HG02759 (cell line): ENCODE data around the gene SLC39A9.
"Not testable (repeated sequence)": the region's sequence is repeated elsewhere in the genome, so short reads cannot be mapped to it uniquely, and the experiment has no call there.

Source experiments
- ATAC-seq: cut with Tn5 transposase; IDR thresholded peaks from one replicate; pipeline ENCODE4 v1.9.1; 2021; ENCODE audit warnings: mild to moderate bottlenecking, moderate library complexity; ENCODE audit not compliant: unreplicated experiment

The SLC39A9 gene

DNA sequence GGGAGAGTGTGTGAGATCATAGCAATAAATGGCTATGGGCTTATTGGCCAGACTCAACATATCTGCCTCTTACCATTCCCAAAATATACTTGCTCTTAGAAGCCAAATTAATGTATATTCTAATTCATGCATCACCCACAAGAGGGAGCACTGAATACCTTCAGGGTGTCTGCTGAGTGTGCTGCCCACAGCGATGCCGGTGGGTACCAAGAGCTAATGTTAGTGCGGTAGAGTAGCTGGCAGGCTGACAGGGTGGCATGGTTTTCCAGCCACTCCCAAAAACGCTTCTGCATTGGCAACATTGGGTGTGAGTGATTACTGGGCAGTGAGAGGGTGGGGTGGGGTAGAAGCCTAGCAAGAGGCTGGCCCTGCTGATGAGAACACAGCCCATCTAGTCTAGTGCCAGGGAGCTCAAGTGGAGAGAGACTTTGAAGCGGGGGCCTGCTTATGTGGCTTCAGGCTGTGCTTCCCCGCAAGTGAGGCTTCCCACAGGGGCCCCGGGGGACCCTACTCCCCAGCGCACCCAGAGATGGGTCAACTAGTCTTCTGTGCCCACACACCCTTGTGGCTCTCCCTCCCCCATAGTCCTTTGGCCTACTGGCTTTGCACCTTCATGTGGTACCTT lies 76.8 kb downstream of the SLC39A9 start:
- ATAC-seq = no peak

DNA sequence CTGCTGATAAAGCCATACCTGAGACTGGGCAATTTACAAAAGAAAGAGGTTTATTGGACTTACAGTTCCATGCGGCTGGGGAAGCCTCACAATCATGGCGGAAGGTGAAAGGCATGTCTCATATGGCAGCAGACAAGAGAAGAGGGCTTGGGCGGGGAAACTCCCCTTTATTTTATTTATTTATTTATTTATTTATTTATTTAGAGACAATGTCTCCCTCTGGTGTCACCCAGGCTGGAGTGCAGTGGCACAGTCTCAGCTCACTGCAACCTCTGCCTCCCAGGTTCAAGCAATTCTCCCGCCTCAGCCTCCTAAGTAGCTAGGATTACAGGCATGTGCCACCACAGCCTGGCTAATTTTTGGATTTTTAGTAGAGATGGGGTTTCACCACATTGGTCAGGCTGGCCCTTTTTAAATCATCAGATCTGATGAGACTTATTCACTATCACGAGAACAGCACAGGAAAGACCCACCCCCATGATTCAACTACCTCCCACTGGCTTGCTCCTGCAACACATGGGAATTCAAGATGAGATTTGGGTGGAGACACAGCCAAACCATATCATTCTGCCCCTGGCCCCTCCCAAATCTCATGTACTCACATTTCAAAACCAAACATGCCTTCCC lies 78.4 kb downstream of the SLC39A9 start:
- not testable (repeated sequence) for ATAC-seq

DNA sequence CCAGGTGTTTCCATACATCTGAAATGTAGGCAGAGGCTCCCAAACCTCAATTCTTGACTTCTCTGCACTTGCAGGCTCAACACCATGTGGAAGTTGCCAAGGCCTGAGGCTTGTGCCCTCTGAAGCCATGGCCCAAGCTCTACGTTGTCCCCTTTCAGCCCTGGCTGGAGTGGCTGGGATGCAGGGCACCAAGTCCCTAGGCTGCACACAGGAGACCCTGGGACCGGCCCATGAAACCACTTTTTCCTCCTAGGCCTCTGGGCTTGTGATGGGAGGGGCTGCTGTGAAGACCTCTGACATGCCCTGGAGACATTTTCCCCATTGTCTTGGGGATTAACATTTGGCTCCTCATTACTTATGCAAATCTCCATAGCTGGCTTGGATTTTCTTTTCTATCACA lies 79.6 kb downstream of the SLC39A9 start:
- not testable (repeated sequence) for ATAC-seq

DNA sequence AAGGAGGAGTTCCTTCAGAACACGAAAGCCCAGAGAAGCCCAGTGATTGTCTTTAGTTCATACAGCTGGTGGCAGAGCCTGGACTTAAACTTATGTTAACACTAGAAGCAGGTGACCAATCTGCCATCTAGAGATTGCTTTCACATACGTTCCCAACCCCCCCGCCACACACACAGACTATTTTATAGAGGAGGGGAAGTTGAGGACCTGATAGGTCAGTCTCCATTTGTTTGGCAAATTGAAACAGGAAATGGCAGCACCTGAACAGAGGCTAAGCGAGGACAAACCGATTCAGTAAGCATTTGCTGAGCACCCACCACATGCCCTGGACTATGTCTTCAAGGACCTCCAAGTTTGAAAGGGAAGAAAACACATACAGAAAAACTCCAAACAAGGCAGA lies 81.2 kb downstream of the SLC39A9 start:
- no peak for ATAC-seq

DNA sequence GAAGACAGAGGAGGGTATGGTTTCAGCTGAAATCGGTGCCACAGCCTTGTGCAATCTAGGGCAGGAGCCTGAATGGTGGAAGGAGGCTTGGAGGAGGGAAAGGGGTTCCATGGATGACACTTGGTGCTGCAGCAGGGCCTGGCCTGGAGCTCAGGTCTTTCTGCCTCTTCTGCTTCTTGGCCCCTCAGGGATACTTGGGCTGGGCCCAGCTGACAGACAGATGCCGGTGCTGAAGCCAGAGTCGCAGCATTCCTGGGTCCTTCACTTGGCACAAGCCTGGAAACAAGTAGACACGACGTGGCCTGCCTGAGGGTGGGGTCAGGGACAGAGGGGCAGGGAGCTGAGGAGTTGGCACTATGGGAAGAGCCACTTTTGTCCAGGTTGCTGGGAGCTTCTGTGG lies 81.6 kb downstream of the SLC39A9 start:
- no peak for ATAC-seq

DNA sequence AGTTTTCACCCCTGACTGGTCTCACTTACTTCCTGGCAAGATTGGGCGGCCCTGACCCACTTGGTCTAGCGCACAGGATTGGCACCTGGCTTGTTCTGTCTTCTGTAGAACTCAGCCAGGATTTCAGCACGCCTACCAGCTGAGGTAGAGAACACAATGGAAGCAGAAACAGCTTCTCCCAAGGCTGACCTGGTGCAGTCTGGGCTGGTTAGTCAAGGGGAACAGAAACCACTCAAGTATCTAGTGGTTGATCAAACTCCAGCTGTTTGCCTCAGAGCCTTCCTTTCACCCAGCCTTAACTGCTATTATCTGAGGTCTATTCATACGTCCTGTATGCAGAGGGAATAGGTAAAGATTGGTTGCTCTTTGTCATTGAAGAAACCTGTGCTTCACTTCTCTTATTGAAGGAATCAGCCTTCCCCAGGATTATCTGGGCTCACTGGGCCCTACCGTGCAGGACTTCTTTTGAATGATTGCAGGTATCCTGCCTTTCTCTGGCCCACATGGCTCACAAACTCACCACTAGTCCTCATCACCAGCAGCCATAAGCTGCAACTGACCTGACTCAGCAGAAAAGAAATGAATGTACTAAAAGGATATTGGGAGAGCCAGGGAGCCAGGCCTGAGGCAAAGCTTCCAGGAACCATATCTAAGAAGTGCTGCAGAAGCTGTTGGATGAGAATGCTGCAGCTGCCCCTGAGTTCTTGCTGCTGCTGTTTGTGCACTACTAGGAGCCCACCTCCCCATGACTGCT lies 83.5 kb downstream of the SLC39A9 start:
- ATAC-seq = peak; percentile 95

DNA sequence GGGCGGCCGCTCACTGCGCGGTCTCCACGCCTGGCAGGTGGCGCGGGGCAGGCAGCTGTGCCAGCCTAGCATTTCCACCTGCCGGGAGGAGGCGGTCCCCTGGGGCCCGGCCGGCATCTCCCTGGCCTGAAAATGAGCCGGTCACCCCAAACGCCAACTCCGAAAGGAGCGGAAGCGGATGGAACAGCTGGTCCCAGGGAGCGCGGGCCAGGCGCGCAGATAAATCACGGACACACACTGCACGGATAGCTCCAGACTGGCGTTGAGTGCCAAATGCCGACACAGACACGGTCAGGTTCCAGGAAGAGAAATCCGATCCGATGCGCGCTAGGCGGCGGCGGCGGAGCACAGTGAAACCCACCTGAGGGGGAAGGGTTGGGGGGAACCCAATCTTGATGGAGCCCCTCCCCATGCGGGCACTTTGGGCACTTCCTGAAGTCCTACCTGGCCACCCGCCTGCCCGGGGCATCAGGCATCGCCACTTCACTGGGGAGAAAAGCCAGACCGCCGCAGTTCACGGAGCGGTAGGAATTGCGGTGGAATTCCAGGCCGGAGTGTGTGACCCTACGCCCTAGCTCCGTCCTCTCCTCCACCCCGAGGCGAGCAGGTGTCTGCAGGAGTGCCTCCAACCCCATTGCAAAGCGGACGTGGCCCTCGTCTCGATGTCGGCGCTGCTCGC lies 85.4 kb downstream of the SLC39A9 start:
- ATAC-seq = no peak

DNA sequence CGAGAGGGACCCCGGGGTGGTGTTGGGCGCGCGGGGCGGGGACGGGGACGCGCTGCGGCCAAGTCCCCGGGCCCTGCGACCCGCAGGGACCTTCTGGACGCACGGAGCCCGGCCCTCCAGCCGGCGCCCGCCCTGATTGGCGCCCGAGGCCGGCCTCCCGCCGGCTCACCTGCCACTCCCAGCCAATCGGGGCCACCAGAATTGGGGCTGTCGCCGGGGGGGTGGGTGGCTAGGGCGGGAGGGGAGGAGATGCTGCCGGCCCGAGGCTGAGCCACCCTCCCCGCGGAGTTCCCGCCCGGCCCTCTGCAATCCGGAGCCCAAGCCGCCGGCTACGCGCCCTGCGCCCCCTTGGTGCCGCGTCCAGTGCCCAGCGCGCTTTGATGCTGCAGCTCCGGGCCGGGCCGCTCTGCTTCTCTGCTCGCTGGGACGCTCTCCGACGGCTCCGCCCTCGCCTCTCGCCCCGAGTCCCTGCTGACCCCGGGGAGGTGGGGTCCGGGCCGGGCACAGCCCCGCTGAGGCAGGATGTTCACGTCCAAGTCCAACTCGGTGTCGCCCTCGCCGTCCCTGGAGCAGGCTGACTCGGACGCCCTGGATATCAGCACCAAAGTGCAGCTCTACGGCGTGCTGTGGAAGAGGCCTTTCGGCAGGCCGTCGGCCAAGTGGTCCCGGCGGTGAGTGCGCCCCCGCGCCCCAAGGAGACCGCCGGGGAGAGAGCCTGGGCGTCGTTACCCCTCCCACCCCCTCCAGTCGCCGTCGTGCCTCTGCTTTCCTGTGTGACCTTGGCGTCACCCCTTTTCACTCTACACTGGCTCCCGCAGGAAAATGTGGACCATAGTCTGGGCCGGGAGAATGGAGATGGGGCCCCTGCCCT lies 86.2 kb downstream of the SLC39A9 start, which contains the start of gene PLEKHD1:
TSS of gene PLEKHD1 (plus strand) at position 285 of the 871 bp plus-strand sequence. CDS start at position 523, 238 bp downstream.
- ATAC-seq = no peak

DNA sequence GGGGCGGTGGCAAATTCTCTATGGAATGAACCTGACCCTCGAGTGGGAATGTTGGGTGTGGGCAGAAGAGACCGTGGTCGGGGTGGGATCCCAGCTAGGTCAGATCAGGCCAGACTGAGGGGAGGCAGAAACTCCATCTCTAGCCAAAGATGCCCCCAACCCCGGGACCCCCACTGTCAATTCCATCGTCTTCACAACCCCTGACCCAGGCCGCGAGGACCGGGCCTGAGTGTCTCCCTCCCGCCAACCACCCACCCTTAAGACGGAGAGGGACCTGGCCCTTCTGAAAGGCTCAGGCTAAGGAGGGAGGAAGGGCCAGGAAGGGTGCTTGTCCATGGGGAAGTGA lies 86.8 kb downstream of the SLC39A9 start:
- ATAC-seq = no peak

DNA sequence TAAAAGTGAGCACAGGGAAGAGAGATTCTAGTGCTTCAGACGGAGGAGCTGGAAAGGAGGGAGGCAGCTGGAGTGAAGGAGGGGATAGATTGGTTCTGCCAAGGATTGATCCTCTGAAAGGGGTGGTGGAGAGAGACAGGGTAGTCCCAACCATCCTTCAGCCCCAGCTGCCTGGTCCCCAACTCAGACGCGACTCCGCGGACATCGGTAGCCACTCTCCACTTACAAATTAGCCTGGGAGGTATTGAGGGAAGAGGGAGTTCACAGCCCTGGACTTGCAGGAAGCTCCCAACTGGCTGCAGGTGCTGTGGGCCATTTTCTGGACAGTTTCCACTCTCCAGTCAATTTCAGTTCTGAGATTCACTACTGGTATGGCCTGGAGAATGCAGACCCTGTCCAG lies 87.2 kb downstream of the SLC39A9 start:
- no peak for ATAC-seq

DNA sequence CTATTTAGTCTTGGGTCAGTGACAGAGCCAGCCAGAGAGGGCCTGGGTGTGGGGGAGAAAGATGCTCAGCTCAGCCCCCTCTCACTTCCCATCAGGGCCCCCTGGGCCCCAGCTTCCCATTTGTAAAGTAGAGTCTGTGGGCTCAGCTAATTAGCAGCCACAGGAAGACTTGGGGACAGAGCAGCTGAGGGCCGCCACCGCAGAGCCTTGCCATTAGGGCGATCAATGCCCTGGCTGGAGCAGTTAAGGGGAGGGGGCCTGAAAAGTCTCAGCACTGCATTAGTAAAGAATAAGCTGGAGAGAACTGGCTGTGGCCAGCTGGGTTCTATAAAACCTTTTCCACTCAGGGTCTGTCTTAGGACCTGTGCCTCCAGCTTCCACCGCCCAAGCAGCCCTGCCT lies 88.7 kb downstream of the SLC39A9 start:
- no peak for ATAC-seq

DNA sequence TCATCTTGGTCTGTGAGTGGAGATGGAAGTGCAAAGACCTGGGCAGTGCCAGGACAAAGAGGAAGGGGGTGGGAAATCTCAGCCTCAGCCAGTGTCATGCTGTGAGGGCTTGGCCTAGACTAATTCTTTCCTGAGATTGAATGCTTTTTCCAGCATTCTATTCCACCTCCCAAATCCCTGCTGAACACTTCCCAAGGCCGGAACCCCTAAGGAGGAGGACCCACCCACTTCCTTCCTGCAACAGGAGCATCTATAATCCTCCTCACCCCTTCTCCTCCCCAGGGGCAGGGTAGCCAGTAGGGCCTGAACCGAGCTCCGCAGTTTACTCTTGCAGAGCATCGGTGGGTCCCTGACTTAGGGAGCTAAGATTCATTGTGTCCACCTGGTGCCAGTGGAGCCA lies 89.3 kb downstream of the SLC39A9 start:
- ATAC-seq = no peak

DNA sequence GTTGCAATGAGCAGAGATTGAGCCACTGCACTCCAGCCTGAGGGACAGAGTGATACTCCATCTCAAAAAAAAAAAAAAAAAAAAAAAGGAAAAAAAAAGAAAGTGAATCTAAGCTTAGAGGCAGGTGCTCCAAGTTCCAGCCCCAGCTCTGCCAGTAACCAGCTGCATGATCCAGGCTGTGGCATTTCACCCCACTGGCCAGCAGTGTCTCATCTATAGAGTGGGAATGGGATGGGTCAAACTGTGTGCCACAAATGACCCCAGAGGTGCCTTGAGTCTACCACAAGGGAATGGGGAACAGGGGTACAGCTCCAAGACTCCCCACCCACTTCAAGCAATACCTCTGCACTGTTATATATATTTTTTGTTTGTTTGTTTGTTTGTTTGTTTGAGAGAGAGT lies 91.0 kb downstream of the SLC39A9 start:
- no peak for ATAC-seq

DNA sequence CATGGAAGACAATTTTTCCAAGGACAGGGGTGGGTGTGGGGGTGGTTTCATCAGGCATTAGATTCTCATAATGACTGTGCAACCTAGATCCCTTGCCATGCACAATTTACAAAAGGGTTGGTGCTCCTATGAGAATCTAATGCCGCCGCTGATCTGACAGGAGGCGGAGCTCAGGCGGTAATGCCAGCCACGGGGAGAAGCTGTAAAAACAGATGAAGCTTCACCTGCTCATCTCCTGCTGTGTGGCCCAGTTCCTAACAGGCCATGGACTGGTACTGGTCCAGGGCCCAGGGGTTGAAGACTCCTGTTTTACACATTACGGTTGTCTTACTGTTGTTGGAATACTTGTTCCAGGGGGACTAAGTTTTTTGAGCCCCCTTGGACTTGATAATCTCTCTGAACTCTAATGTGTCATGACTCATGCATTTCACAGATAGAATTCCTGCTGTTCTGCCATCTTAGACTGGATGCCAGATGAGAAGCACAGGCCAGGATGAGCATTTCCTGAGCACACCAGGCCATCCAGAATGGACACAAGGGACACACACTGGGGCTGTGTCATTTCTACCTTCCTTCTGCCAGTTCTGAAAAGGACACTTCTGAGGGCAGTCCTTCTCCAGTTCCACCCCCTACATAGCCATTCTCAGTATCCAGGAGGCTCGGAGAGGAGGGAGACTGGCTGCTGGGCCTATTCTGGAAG lies 91.9 kb downstream of the SLC39A9 start:
- ATAC-seq = no peak

DNA sequence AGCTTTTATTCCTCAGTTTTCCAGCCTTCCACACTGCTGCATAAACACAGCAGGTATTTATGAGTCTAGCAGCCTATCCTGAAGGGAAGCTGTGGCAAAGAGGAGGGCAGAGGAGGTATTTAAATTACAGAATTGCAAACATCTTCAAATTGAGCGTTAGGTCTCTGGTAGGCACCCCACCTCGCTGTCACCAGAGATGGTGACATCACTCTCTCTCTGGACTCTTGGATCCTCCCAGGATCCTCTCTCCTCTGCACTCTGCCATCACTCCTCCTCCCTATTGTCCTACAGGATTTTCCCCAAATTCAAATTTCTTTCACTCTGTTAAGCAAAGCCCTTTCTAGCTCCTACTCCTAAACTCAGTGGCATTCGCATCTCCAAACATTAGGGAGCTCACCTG lies 92.7 kb downstream of the SLC39A9 start:
- ATAC-seq = no peak

DNA sequence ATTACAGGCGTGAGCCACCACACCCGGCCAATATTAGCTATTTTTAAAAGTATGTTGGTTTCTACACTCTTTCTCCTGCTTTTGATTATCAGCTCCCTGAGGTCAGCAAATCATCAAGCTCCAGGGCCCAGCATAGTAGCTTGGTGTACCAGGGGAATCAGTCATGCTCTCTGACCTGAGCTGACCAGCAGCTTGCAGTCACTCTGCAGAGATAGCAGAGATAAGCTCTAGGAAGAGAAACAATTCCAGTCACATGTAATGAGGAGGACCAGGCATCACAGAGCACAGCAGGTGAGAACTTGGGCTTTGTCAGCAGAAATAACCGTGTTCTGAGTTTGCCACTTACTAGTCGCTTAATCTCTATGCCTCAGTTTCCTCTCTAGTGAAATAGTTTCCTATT lies 94.5 kb downstream of the SLC39A9 start:
- ATAC-seq = no peak

DNA sequence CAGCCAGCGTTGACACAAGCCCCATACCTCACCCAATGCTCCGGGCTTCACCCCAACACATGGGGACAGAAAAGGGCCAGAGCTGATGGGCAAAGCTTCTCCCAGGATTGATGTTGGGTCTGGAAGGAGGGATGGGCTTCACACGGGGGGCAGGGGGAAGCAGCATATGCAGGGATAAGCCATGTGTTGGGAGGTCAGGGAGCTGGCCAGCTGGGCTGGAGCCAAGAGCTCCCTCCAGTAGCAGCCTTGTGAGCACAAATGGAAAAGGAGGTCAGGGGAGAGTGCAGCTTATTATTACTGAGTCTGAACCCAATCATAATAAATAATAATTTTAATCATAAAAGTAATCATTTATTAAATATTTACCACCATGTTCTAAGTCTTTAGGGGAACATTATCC lies 95.3 kb downstream of the SLC39A9 start:
- no peak for ATAC-seq

DNA sequence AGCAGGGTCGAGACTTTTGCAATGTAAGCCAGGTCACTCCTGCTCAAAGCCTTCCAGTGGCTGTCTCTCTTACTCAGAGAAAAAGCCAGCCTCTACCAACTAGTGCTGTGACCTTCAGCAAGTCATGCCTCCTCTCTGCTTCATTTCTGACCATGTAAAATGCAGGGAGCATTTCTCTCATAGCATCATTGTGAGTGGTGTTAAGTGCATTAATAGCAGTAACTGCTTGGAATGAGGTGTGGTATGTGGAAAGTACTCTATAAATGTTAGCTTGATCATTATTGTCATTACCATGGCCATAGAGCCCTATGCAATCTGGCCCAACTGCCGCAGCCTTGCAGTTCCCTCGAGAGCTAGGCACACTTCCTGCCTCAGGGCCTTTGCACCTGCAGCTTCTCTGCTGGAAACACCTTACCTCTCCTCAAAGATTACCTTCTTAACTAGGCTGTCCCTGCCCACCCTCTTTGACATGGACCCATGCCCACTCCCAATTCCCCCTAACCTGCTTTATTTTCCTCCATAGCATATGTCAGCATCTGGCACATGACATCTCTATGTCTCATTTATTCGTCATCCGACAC lies 96.9 kb downstream of the SLC39A9 start:
- ATAC-seq = no peak

DNA sequence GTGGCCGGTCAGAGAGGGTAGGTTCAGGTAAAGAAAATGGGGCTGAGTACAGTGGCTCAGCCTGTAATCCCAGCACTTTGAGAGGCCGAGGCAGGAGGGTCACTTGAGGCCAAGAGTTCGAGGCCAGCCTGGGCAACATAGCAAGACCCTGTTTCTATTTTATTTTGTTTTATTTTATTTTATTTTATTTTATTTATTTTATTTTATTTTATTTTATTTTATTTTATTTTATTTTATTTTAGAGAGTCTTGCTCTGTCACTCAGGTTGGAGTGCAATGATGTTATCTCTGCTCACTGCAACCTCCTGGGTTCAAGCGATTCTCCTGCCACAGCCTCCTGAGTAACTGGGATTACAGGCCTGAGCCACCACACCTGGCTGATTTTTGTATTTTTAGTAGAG lies 99.4 kb downstream of the SLC39A9 start:
- ATAC-seq = not testable (repeated sequence)

DNA sequence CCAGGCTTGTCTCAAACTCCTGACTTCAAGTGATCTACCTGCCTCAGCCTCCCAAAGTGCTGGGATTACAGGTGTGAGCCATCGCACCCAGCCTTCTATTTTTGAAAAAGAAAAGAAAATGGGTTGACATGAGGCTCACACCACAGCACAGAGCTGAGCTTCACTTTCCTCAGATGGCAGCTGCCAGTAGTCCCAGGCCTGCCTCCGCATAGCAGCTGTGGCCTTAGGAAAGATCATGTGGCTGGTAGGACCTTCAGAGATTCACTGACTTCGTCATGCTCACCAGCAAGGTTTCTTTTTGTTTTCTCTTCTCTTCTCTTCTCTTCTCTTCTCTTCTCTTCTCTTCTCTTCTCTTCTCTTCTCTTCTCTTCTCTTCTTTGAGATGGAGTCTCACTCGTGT lies 99.8 kb downstream of the SLC39A9 start:
- ATAC-seq = not testable (repeated sequence)
